Mesenteric fat pad (tissue), 1 donor: Measurements from ENCODE around the gene HAPLN2. TPM values are rescaled to one million over a fixed set of nuclear protein-coding genes. Genes with fewer than 3 reads are reported as not detected.

ENCODE experiments used
- total RNA-seq: library from RNA; stranded (reverse); fragmentation: NEBNext Ultra II Directional; extraction: Animal tissue kit (Norgen Biotek cat#: 25700); gene quantifications from one replicate; pipeline ENCODE4 v1.2.1, GENCODE V29; 2021
- donor health status: DM: yes; HTN: yes; CAD: no.

HAPLN2 gene
- total RNA-seq, 1 donor from 2014 or later: 0.35 TPM

Other genes with a start within 250 kb of the HAPLN2 start
- gene MEF2D, start 118.6 kb upstream of the HAPLN2 start, total RNA-seq: 38.7 TPM
- 0.55 TPM for gene IQGAP3, start 46.9 kb upstream of the HAPLN2 start, total RNA-seq
- gene TTC24, start 39.7 kb upstream of the HAPLN2 start, total RNA-seq: not detected
- 55.1 TPM for gene NAXE, start 27.6 kb upstream of the HAPLN2 start, total RNA-seq
- 40.4 TPM for gene GPATCH4, start 17.9 kb upstream of the HAPLN2 start, total RNA-seq
- 0.16 TPM for gene BCAN, start 22.7 kb downstream of the HAPLN2 start, total RNA-seq
- gene NES, start 58.0 kb downstream of the HAPLN2 start, total RNA-seq: 49.5 TPM
- gene CRABP2, start 86.2 kb downstream of the HAPLN2 start, total RNA-seq: 6.7 TPM
- gene METTL25B, start 109.1 kb downstream of the HAPLN2 start, total RNA-seq: 20.0 TPM
- 24.4 TPM for gene ISG20L2, start 109.4 kb downstream of the HAPLN2 start, total RNA-seq
- gene MRPL24, start 121.7 kb downstream of the HAPLN2 start, total RNA-seq: 89.6 TPM
- gene HDGF, start 132.3 kb downstream of the HAPLN2 start, total RNA-seq: 154 TPM
- 64.4 TPM for gene PRCC, start 148.1 kb downstream of the HAPLN2 start, total RNA-seq
- gene SH2D2A, start 197.4 kb downstream of the HAPLN2 start, total RNA-seq: 4.7 TPM
- gene INSRR, start 239.7 kb downstream of the HAPLN2 start, total RNA-seq: 0.10 TPM
- gene NTRK1, start 241.4 kb downstream of the HAPLN2 start, total RNA-seq: 1.8 TPM